Activated CD8-positive, alpha-beta T cell treated with anti-CD3 and anti-CD28 coated beads for 36 hours (primary cell): ENCODE measurements around the gene HACD2. TPM values are rescaled to one million over a fixed set of nuclear protein-coding genes. Genes with fewer than 3 reads are reported as not detected.

Experiments
- ATAC-seq: fragments of 200-7000 bp; cut with Tn5 transposase; one replicate; pipeline ENCODE4 v1.10.0; 2021; ENCODE audit warnings: mild to moderate bottlenecking, moderate library complexity
- CTCF ChIA-PET: fragments of 350-600 bp; sonication (Branson Sonifier 250); formaldehyde crosslinking; loops from one replicate; lab custom pipeline; 2021; ENCODE audit warnings: antibody characterized with exemption; lab: Charles Lee
- POLR2A ChIA-PET: fragments of 350-600 bp; sonication (Branson Sonifier 250); formaldehyde crosslinking; loops from one replicate; lab custom pipeline; 2021; ENCODE audit warnings: antibody characterized with exemption; lab: Charles Lee
- DNase-seq: peaks from one replicate; pipeline ENCODE4 v3.0.0-alpha.2; 2020
- H3K27ac Mint-ChIP-seq: one replicate; pipeline ENCODE4 v1.8.0; 2021; ENCODE audit warnings: mild to moderate bottlenecking, mixed read lengths
- H3K27me3 Mint-ChIP-seq: one replicate; pipeline ENCODE4 v1.8.0; 2021; ENCODE audit warnings: mixed read lengths
- H3K36me3 Mint-ChIP-seq: one replicate; pipeline ENCODE4 v1.8.0; 2021; ENCODE audit warnings: low read depth, mixed read lengths
- H3K4me1 Mint-ChIP-seq: one replicate; pipeline ENCODE4 v1.8.0; 2021; ENCODE audit warnings: low read depth, mixed read lengths
- H3K4me3 Mint-ChIP-seq: one replicate; pipeline ENCODE4 v1.8.0; 2021; ENCODE audit warnings: mild to moderate bottlenecking, moderate library complexity, mixed read lengths
- H3K9me3 Mint-ChIP-seq: one replicate; pipeline ENCODE4 v1.8.0; 2021; ENCODE audit warnings: mixed read lengths
- intact Hi-C: fragments of 100-400 bp; cut with micrococcal nuclease; formaldehyde crosslinking; loops from one replicate; pipeline ENCODE4 v1.10.0; 2022
- total RNA-seq, 2 experiments: library from RNA; stranded (reverse); gene quantifications; one replicate each; pipeline ENCODE4 v1.2.3, GENCODE V29; 2021
- TF ChIP-seq, protein P1 (sequence below): fragments of 200-600 bp; IDR thresholded peaks from one replicate; pipeline ENCODE4 v1.8.0; 2022; ENCODE audit warnings: antibody characterized with exemption, mild to moderate bottlenecking

Gene HACD2
- total RNA-seq, 2 experiments from 2014 or later, result 25.1 to 26.9 TPM

GRCh38 chr3:123471106-123471505 lies 113.7 kb downstream of the HACD2 start:
- intact Hi-C loops, result no loop called here
- Mint-ChIP-seq H3K4me3 (no peak overlapping the region), H3K27me3 (peaks cover 5% of the 10 kb centered on the region), H3K9me3 (no peaks in the 10 kb centered on the region), H3K27ac (no peak overlapping the region), H3K36me3 (no peaks in the 10 kb centered on the region), H3K4me1 (peaks cover 3% of the 10 kb centered on the region)
- no peak for DNase-seq
- ATAC-seq, result no peak
- TF ChIP-seq, protein P1, sequence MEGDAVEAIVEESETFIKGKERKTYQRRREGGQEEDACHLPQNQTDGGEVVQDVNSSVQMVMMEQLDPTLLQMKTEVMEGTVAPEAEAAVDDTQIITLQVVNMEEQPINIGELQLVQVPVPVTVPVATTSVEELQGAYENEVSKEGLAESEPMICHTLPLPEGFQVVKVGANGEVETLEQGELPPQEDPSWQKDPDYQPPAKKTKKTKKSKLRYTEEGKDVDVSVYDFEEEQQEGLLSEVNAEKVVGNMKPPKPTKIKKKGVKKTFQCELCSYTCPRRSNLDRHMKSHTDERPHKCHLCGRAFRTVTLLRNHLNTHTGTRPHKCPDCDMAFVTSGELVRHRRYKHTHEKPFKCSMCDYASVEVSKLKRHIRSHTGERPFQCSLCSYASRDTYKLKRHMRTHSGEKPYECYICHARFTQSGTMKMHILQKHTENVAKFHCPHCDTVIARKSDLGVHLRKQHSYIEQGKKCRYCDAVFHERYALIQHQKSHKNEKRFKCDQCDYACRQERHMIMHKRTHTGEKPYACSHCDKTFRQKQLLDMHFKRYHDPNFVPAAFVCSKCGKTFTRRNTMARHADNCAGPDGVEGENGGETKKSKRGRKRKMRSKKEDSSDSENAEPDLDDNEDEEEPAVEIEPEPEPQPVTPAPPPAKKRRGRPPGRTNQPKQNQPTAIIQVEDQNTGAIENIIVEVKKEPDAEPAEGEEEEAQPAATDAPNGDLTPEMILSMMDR, result no peak
- ChIA-PET CTCF (no interaction called here), POLR2A (no interaction called here)

GRCh38 chr3:123469323-123469995 lies 115.4 kb downstream of the HACD2 start:
- intact Hi-C loops, result no loop called here
- ChIA-PET CTCF (no interaction called here), POLR2A (no interaction called here)
- H3K27ac Mint-ChIP-seq, result no peak overlapping the region
- DNase-seq (no peak), ATAC-seq (no peak)
- TF ChIP-seq, protein P1, result no peak
- no peaks in the 10 kb centered on the region for H3K4me1 Mint-ChIP-seq
- H3K27me3 Mint-ChIP-seq, result no peaks in the 10 kb centered on the region
- no peaks in the 10 kb centered on the region for H3K36me3 Mint-ChIP-seq
- no peaks in the 10 kb centered on the region for H3K9me3 Mint-ChIP-seq
- no peak overlapping the region for H3K4me3 Mint-ChIP-seq

DNA sequence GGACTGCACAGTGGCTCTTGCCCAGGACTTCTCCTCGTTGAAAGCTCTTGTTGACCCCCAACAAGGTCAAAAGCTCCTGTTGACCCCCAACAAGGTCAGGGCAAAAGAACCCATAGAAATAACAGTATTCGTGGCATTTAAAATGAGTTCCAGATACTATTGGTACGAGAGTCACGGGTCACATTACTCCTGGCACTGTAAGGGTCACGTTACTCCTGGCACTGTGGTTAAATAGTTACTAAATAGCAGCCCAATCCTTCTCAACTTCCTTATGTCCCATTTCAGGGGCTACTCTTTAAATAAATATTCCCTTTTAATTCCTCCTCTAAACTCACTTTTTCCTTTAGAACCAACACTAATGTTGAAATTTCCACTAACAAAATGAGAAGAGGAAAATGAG lies 117.8 kb downstream of the HACD2 start:
- H3K27ac Mint-ChIP-seq, result no peak overlapping the region
- DNase-seq, result no peak
- no peaks in the 10 kb centered on the region for H3K4me1 Mint-ChIP-seq
- peaks cover 2% of the 10 kb centered on the region for H3K27me3 Mint-ChIP-seq
- no peak for ATAC-seq
- TF ChIP-seq, protein P1, result no peak
- no peaks in the 10 kb centered on the region for H3K9me3 Mint-ChIP-seq
- ChIA-PET POLR2A (no interaction called here), CTCF (interaction anchor here (1.2 kb wide), 1 partner anchor 92 kb away, joined by 3 read pairs; no protein-coding TSS in a partner anchor)
- no peak overlapping the region for H3K4me3 Mint-ChIP-seq
- no peaks in the 10 kb centered on the region for H3K36me3 Mint-ChIP-seq
- intact Hi-C loops, result no loop called here

GRCh38 chr3:123464211-123464610 lies 120.6 kb downstream of the HACD2 start:
- Mint-ChIP-seq H3K9me3 (no peaks in the 10 kb centered on the region), H3K4me3 (no peak overlapping the region), H3K4me1 (no peaks in the 10 kb centered on the region), H3K36me3 (no peaks in the 10 kb centered on the region), H3K27me3 (peaks cover 2% of the 10 kb centered on the region), H3K27ac (no peak overlapping the region)
- CTCF ChIA-PET, result interaction anchor here (2.0 kb wide), 1 partner anchor 15 kb away, joined by 4 read pairs; the partner anchor contains the start of gene ADCY5
- POLR2A ChIA-PET, result interaction anchor here (0.6 kb wide), 1 partner anchor 16 kb away, joined by 3 read pairs; no protein-coding TSS in a partner anchor
- DNase-seq (no peak), ATAC-seq (no peak)
- intact Hi-C loops, result no loop called here
- TF ChIP-seq, protein P1, result no peak

DNA sequence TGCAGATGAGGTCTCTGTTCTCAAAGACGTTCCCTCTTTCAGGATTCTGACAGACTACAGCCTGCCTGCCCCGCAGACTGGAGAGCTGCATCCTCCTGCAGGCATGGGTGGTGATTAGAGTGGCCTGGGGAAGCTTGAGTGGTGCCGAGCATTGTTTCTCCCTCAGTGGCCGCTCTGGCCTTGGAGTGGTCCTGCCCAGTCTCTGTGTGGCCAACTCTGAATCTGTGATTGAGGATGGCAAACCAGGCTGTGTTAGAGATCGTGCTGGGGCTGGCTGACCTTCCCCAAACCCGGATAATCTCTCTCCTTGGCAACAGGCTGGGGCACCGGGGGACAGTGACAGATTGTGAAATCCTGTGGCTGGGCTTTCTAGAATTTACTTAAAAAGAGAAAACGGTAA lies 125.0 kb downstream of the HACD2 start:
- POLR2A ChIA-PET, result interaction anchor here (0.6 kb wide), 1 partner anchor 9 kb away, joined by 3 read pairs; no protein-coding TSS in a partner anchor
- H3K4me1 Mint-ChIP-seq, result no peaks in the 10 kb centered on the region
- DNase-seq (no peak), ATAC-seq (no peak)
- no peaks in the 10 kb centered on the region for H3K36me3 Mint-ChIP-seq
- H3K9me3 Mint-ChIP-seq, result no peaks in the 10 kb centered on the region
- H3K27me3 Mint-ChIP-seq, result peaks cover 16% of the 10 kb centered on the region
- TF ChIP-seq, protein P1, result no peak
- intact Hi-C loops, result no loop called here
- CTCF ChIA-PET, result interaction anchor here (1.1 kb wide), 1 partner anchor 51 kb away, joined by 3 read pairs; no protein-coding TSS in a partner anchor
- H3K4me3 Mint-ChIP-seq, result no peak overlapping the region
- H3K27ac Mint-ChIP-seq, result no peak overlapping the region
